ENCODE results near the gene SFXN3.

Gene SFXN3

DNA sequence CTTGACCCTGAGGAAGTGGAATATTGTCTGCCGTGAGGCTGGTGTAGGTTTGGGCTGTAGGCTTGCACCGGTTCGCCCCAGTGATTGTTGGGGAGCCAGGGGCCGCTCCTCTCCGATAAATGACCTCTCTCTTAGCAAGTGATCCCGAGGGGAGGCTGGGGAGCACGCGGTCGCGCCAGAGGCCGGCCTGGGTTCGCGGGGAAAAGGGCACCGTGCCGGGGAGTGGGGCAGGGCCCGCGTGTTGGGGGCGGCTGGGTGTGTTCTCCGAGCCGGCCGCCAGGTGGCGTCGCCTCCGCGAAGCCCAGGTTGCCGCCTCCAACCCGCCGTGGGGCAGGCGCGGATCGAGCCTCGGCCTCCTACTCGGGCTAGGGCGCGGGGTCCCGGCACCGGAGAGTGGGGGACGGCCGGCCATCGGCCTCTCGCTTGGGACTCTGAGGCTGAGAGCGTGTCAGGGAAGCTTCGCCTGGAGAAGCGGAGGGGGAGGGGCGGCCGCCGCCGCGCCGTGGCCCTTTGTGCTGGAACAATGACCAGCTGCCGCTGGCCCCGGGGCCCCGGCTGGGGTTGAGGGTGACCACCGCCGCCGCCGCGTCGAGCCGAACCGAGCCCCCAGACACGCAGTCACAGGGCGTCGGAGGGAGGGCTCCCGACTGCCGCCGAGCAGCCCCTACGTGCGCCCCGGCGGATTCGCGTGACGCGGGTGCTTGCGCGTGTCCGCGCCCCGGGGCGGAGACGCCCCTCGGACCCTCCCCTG lies 31.9 kb upstream of the SFXN3 start:
- H3K4me3 ChIP-seq (ENCODE audit: low read depth, low read length), result peak overlapping the region; percentile 66
- peak; percentile 80 for DNase-seq (ENCODE audit: low read depth)
- TF ChIP-seq POLR2A (IDR thresholded peaks at IDR 0.05; ENCODE audit: extremely low read depth, insufficient read length), result no peak
- TF ChIP-seq, protein P1, sequence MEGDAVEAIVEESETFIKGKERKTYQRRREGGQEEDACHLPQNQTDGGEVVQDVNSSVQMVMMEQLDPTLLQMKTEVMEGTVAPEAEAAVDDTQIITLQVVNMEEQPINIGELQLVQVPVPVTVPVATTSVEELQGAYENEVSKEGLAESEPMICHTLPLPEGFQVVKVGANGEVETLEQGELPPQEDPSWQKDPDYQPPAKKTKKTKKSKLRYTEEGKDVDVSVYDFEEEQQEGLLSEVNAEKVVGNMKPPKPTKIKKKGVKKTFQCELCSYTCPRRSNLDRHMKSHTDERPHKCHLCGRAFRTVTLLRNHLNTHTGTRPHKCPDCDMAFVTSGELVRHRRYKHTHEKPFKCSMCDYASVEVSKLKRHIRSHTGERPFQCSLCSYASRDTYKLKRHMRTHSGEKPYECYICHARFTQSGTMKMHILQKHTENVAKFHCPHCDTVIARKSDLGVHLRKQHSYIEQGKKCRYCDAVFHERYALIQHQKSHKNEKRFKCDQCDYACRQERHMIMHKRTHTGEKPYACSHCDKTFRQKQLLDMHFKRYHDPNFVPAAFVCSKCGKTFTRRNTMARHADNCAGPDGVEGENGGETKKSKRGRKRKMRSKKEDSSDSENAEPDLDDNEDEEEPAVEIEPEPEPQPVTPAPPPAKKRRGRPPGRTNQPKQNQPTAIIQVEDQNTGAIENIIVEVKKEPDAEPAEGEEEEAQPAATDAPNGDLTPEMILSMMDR (IDR thresholded peaks at IDR 0.05; ENCODE audit: low read depth, low read length), result peak; percentile 67
- 0 out of 2 replicates have a peak, but pooled peaks have one; percentile 18 for TF ChIP-seq MYC (IDR thresholded peaks at IDR 0.05; ENCODE audit: low read depth, low read length)
- TF ChIP-seq, protein P2, sequence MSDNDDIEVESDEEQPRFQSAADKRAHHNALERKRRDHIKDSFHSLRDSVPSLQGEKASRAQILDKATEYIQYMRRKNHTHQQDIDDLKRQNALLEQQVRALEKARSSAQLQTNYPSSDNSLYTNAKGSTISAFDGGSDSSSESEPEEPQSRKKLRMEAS (IDR thresholded peaks at IDR 0.05; ENCODE audit: low read depth, low read length), result peak; percentile 50

DNA sequence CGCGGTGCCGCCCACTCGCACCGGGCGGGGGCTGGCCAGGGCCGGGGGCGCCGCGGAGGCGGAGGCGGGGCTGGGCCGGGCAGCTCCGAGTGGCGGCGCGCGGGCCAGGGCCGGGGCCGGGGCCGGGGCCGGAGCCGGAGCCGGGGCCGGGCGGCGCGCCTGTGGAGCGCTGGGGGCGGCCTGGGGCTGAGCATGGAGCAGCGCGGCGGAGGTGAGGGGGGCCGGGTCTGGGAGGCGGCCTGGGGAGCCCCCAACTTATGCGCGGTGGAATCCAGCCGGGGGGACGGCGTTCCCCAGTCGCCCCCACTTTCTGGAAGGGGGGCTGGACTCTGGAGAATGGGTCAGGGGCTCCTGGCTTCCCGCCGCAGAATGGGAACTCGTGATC lies 31.3 kb upstream of the SFXN3 start, which contains the start of gene LZTS2:
TSS of gene LZTS2 (plus strand) at position 67 of the 385 bp plus-strand sequence. CDS start 2,731 bp downstream, outside the sequence.
- DNase-seq (ENCODE audit: low read depth), result no peak
- TF ChIP-seq, protein P1 (IDR thresholded peaks at IDR 0.05; ENCODE audit: low read depth, low read length), result no peak
- TF ChIP-seq POLR2A (IDR thresholded peaks at IDR 0.05; ENCODE audit: extremely low read depth, insufficient read length) (no peak), MYC (IDR thresholded peaks at IDR 0.05; ENCODE audit: low read depth, low read length) (no peak)
- TF ChIP-seq, protein P2 (IDR thresholded peaks at IDR 0.05; ENCODE audit: low read depth, low read length), result no peak

DNA sequence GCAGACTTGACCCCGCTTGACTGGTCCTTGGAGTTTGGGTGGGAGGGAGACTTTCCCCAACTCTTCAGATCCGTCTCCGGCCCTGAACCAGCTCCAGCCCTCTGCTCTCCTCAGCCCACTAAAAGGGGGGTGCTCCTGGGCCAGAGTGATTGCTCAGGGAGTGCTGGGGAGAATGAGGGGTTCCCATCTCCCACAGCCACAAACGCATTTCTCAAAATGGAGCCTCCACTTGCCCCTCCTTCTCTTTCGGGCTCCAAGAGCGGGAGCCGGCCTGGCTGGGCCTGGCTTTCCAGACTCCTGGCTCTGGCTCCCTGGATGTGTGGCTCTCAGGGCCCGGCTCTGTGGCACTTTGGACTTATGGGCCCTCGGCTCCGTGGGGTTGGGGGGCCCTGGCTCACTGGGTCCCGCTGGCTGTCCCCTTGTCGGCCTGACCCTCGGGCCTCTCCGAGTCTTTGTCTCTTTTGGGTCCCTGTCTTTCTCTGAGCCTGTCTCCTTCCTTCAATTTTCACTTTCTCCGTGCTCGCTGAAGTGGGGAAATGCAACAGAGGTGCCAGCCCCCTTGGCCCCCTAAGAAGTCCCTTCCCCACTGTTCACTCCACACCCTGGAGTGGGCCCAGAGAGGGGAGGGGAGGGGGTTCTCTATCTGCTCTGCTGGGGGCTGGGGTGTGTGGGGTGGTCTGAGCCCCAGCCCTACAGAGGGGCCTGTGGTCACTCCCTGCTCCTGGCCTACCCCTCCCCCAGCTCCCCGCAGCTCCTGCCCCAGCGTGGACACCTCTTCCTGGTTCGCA lies 30.7 kb upstream of the SFXN3 start:
- no peak for DNase-seq (ENCODE audit: low read depth)
- H3K4me3 ChIP-seq (ENCODE audit: low read depth, low read length), result no peak overlapping the region
- TF ChIP-seq, protein P1 (IDR thresholded peaks at IDR 0.05; ENCODE audit: low read depth, low read length), result no peak
- TF ChIP-seq MYC (IDR thresholded peaks at IDR 0.05; ENCODE audit: low read depth, low read length) (no peak), POLR2A (IDR thresholded peaks at IDR 0.05; ENCODE audit: extremely low read depth, insufficient read length) (no peak)
- TF ChIP-seq, protein P2 (IDR thresholded peaks at IDR 0.05; ENCODE audit: low read depth, low read length), result no peak

More for the DNA sequence above, 31.3 kb upstream of the SFXN3 start, which contains the start of gene LZTS2:
- H3K4me3 ChIP-seq (ENCODE audit: low read depth, low read length), result peak within 1 kb of the TSS; percentile 66

DNA sequence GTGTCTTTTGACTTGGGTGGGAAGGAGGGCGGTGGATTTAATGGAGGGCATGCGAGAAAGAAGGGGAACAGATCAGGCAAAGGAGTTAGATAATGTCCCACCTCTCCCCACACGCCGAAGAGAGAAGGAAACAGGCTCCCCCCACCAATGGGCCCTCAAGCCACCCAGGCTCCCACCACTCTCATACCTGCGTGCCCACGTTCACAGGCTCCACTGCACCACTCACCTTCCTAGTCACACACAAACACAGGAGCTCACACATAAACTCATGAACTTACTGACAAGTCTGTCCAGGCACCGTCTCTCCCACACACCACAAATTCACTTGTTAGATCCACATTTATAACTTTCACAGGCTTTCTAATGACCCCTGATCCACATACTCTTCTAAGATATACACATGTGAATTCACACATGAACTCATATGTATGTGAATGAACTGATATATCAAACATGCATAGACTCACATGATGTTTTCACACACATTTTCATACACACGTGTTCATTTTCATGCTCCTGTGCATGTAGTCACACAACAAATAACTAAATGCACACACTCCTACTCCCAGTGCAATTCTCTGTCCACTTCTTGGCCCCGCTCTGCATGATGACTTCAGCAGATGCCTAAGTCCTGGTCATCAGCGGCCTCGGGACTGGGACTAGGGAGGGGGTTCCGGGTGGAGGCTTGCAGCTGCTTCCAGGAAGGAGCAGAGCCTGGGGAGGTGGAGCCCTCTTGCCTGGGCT lies 29.9 kb upstream of the SFXN3 start:
- TF ChIP-seq, protein P2 (IDR thresholded peaks at IDR 0.05; ENCODE audit: low read depth, low read length), result no peak
- TF ChIP-seq, protein P1 (IDR thresholded peaks at IDR 0.05; ENCODE audit: low read depth, low read length), result no peak
- TF ChIP-seq POLR2A (IDR thresholded peaks at IDR 0.05; ENCODE audit: extremely low read depth, insufficient read length), result no peak
- no peak for TF ChIP-seq MYC (IDR thresholded peaks at IDR 0.05; ENCODE audit: low read depth, low read length)
- H3K4me3 ChIP-seq (ENCODE audit: low read depth, low read length), result no peak overlapping the region
- no peak for DNase-seq (ENCODE audit: low read depth)

DNA sequence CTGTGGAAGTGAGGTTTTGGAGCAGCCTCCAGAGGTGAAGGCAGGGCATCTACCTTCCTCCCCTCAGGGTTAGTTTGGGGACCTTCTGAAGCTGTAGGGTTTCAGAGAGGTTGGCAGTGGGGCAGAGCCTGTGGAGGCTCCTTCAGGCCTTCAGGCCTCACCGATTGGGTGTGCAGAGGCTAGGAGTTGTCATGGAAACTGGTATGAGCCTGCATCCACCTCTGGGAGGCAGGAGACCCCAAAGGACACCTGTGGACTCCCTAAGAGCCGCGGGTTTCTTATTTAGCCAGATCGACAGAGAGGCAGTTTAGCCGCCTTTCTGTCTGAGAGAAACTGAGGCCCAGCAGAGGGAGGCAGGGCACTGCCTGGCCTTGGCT lies 29.4 kb upstream of the SFXN3 start:
- no peak overlapping the region for H3K4me3 ChIP-seq (ENCODE audit: low read depth, low read length)
- no peak for TF ChIP-seq MYC (IDR thresholded peaks at IDR 0.05; ENCODE audit: low read depth, low read length)
- TF ChIP-seq, protein P1 (IDR thresholded peaks at IDR 0.05; ENCODE audit: low read depth, low read length), result no peak
- TF ChIP-seq, protein P2 (IDR thresholded peaks at IDR 0.05; ENCODE audit: low read depth, low read length), result no peak
- no peak for TF ChIP-seq POLR2A (IDR thresholded peaks at IDR 0.05; ENCODE audit: extremely low read depth, insufficient read length)
- DNase-seq (ENCODE audit: low read depth), result no peak
